8988T (cell line): ENCODE measurements around the gene C6.

Source experiments
- DNase-seq: peaks from one replicate; pipeline ENCODE4 v3.0.0; 2011

C6 gene

DNA sequence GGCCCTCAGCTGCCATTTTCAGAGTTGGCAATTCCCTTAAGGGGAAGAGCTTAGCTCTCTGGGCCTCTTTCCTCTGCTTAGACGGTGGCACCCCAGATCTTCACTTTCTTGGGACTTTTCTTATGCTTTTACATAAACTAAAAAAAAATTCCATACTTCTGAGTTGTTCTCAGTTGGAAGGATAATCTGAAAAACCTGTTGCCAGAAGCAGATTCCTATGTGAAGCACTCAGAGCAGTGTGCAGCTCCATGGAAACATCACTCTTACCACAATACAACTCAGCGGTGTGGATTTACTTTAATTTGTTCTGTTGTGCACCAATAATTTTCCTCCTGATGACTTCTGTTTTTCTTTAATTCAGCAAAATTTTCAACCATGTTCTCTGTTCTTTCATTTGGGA is 98.1 kb downstream of the C6 start:
- no peak for DNase-seq

GRCh38 chr5:41112486-41113455 is 100.6 kb downstream of the C6 start:
- no peak for DNase-seq

DNA sequence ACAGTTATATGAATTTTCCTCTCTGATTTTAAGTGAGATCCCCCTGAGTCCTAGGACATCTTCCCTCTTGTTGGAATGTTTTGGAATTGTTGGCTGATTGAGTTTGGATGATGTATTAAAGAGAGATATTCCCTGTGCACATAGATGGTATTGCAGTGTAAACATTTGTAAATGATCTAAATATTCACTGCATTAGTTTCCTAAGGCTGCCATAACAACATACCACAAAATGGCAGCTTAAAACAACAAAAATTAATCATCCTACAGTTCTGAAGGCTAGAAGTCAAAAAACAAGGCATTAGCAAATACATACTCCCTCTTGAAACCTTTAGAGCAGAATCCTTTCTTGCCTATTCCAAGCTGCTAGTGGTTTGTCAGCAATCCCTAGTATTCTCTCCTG is 104.1 kb downstream of the C6 start:
- no peak for DNase-seq

GRCh38 chr5:41102341-41102740 is 111.0 kb downstream of the C6 start:
- DNase-seq, result no peak

GRCh38 chr5:41097642-41098041 is 115.7 kb downstream of the C6 start:
- no peak for DNase-seq

DNA sequence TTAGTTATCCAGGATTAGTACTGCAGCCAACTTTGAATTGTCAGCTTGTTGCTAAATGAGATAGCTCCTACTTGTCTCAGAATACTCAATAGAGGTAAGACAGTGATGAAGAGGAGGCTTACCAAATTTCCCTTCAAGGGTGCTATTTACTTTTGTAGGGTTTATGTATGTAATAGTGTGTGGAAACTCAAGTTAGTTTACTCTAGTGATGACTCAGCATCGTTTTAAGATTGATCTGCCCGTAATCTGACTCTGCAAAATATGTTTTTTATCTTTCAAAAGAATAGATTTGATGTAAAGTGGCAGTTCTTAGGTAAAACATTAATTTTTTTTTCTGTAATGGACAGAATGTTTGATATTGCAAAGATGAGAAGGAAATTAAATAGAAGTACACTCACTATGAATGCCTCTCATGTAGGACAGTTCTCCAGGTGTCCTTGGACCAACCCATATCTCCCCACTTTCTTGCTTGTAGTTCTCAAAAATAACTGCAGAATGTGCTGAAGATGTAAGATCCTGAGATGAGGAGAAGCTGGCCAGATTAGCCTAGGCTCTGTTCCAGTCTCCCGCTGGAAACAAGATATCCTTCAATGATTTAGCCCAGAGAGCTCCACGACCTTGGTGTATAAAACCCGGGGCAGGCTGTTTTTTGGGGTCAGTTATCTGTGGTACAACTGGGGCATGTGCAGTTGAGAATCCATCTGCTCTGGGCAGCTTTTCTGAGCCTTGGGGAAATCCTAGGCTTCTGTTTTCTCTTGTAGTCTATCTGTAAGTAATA is 117.8 kb downstream of the C6 start:
- DNase-seq, result no peak

DNA sequence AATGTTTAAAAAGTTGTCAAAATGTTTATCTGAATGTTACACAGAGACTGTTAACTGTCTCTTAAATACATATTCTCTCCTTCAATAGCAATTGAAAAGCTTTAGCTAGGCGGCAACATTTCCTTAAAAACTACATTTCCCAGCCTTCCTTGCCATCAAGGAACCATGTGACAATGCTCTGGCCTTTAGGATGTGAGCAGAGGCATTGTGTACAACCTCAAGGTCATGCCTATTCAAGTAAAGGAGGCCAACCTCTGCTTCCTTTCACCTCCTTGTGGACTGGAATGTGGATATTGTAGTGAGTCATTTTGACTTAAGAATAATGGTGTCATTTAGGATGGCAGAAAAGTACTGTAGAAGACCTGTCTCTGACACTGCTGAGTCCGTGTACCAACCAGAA is 118.5 kb downstream of the C6 start:
- DNase-seq, result no peak

DNA sequence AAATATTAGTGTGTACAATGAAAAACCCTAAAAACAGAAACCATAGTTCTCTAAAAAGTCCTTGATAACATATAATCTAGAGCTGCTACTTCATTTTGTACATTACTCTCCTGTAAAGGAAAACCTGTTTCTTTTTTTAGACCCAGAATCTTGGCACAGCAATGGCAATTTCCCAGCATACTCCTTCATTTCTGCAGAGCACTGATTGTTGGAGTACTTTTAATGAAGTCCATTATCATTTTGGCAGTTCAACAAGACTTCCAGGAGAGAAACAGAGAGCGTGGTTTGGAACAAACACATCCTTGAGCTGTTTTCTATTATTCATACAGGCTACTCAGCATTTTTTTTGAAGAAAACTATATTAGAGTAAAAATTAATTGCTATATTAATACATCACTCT is 119.5 kb downstream of the C6 start:
- no peak for DNase-seq
